ENCODE measurements around the gene NCAPD2.
A peak's percentile ranks its signal among the peaks of the same experiment; 100 is the strongest.

GRCh38 chr12:6570264-6570887 is 76.5 kb downstream of the NCAPD2 start:
- no peak for TF ChIP-seq EZH2 (IDR thresholded peaks at IDR 0.05; ENCODE audit: borderline replicate concordance, low read length)
- TF ChIP-seq, protein P1, sequence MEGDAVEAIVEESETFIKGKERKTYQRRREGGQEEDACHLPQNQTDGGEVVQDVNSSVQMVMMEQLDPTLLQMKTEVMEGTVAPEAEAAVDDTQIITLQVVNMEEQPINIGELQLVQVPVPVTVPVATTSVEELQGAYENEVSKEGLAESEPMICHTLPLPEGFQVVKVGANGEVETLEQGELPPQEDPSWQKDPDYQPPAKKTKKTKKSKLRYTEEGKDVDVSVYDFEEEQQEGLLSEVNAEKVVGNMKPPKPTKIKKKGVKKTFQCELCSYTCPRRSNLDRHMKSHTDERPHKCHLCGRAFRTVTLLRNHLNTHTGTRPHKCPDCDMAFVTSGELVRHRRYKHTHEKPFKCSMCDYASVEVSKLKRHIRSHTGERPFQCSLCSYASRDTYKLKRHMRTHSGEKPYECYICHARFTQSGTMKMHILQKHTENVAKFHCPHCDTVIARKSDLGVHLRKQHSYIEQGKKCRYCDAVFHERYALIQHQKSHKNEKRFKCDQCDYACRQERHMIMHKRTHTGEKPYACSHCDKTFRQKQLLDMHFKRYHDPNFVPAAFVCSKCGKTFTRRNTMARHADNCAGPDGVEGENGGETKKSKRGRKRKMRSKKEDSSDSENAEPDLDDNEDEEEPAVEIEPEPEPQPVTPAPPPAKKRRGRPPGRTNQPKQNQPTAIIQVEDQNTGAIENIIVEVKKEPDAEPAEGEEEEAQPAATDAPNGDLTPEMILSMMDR (conservative IDR thresholded peaks at IDR 0.05 in 1 of 2, IDR thresholded peaks at IDR 0.05 in 1 of 2; ENCODE audit: extremely low read depth in 1 of 2, insufficient read depth in 1 of 2, low read depth in 1 of 2, low read length in 2 of 2) = peak in 1 of 2 donors; percentile 37

All from mammary epithelial cell (primary cell).